NCI-H2081 (cell line): ENCODE results near the gene SLC49A3.

Experiments used
- DNase-seq, 2 experiments: peaks; one replicate each; lab custom pipeline; 2025; lab: John Stamatoyannopoulos, UW

Gene SLC49A3

DNA sequence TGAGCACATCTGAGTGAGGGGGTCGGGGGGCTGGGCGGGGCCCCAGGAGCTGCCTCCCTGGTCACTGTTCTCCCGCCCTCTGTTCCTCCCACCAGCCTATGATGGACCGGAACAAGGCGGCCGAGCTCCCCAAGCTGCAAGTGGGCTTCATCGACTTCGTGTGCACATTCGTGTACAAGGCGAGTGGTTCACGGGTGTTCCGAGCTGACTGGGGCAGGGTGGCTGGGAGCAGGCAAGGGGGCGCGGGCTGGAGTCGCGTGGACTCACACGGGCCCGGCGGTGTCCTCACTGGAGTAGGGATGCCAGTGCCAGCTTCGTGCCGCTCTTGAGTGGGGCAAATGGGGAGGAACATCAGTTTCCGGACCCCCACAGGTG, 22.5 kb downstream of the SLC49A3 start:
- no peak for DNase-seq

DNA sequence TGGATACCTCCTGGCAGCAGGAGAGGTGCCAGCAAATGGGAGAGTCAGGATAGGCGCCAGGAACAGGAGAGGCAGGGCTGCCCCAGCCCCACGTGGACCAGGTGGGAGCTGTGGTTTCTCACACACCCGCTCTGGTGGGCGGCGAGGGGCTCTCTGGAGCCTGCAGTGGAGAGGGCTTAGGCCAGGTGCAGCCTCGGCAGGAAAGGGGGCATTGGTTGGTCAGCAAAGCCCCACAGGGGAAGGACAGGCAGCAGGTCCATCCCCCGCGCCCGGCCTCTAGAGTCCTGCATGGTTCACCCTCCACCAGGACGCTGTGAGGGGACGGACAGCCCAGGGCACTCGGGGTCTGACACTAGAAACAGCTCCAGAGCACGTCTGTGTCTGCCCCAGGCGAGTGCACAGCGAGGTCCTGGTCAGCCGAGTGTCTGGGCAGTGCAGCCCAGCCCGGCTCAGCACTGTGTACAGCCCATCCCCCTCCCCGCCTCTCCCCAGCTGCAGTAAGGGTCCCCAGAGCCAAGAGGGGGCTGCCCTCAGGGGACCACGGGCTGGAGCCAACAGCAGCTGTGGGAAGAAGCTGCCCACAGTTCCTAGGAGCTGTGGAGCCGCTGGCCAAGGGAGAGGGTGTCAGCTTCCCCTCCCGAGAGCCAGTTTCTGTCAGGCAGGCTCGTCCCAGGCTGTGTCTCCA, 23.1 kb downstream of the SLC49A3 start:
- no peak for DNase-seq

DNA sequence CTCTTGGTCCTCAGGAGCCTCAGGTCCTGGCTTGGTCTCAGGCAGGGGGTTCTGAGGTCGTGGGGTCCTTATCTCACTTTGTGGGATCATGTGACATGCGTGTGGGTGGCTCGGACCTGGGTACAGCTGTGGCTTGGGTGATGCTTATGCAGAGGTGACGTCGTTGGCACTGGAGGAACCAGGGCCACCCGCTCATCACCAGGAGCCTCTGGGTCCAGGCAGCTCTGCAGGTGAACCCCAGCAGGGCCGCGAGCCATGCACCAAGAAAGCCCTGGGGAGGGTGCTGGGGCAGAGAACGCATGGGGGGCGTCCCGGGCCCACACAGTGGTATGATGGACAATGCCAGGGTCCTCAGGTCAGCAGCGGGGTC, 23.6 kb downstream of the SLC49A3 start:
- no peak for DNase-seq

- DNase-seq: no peak
Measured at GRCh38 chr4:664713-665231, 24.2 kb downstream of the SLC49A3 start.

DNA sequence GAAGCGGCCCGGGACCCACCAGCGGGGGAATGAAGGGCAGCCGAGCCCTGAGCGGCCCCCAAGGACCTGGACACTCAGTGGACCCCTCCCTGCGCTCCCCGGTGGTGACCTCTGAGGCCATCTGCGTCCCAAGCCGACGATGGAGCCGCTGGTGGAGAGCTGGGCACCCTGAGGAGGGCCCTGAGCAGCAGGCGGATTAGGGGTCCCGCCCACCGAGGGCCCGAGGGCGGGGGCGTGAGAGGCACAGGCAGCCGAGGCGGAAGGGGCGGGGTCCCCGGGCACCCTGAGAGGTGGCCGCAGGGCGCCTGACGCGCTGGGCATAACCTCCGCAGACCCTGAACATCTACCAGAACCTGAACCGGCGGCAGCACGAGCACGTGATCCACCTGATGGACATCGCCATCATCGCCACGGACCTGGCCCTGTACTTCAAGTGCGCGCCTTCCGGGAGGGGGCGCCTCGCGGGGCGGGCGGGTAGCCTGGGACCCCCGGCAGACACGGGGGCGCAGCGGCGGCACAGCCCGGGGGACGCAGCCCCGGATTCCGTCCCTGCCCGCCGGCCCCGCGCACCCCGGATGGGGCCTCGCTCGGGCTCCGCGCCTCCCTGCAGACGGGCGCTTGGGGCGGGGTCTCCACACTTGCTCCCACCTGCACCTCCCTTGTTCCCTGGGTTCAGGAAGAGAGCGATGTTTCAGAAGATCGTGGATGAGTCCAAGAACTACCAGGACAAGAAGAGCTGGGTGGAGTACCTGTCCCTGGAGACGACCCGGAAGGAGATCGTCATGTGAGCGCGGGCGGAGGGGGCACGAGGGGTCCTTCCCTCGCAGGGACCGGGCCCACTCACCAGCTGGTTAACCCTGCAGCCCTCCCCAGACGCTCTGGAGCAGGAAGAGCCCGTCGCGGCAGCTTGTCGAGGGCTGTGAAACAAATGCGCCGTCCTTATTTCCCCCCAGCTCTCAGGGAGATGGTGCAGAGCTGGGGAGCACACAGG, 25.2 kb downstream of the SLC49A3 start:
- DNase-seq: peak in 1 of 2 experiments; percentile 28

DNA sequence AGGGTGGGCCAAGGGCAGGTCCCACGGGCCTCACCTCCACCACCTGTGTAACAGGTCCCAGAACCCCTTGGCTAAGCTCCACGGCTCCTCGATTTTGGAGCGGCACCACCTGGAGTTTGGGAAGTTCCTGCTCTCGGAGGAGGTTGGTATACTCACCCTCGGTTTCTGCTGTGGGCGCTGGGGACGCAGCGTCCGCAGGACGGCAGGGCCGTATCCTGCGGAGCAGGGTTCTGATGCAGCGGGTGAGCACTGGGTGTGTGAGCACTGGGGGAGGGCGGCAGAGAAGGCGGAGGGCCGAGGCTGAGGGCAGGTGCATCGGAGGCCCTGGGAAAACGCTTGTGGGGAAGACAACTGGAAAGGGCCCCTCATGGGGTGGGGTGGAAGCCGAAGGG, 25.9 kb downstream of the SLC49A3 start:
- DNase-seq: no peak

DNA sequence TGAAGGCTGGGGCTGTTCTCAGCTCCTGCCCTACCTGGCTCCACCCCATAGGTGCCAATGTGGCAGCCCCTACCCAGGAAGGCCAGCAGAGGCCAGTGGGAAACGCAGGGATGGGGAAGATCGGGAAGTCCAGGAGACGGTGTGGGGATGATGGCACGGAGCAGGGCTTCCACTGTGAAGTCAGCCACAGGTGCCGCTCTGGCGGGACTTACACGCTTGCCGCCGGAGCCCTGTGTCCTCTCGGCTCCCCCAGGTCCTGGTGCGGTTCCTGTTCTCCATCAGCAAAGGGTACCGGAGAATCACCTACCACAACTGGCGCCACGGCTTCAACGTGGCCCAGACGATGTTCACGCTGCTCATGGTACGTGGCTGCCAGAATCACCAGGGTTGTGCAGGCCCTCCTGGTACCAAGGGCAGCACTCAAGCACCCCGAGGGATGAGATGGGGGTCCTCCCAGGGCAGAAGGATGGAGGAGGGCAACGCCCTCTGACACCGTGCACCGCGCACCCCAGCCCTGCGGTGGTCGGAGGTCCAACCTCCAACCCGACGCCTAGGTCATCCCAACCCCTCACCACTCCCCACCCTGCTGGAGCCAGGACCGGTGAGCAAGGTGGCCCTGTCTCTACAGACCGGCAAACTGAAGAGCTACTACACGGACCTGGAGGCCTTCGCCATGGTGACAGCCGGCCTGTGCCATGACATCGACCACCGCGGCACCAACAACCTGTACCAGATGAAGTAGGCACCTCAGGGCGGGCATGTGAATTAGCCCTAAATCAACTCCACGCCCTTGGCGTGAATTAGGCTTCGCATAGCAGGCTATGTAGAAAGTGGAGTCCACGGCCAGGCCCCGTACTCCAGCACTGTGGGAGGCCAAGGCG, 26.8 kb downstream of the SLC49A3 start:
- DNase-seq: no peak

DNA sequence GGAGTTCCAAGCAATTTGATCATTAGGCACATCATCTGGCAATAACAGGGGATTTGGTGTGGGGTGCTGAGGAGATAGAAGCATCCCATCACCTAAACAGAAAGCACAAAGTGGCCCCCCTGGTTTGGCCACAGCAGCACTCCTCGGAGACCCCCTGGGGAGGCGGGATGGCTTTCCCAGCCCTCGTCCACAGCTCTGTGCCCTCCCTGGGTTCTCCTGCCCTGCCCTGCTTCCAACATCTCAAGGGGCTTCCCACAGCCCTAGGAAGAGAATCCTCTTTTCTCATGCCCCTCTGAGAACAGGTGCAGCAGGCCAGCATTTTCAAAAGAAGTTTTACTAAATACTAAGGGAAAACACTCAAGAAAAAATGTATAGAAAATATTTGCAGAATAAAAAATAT, 27.7 kb downstream of the SLC49A3 start:
- no peak for DNase-seq

DNA sequence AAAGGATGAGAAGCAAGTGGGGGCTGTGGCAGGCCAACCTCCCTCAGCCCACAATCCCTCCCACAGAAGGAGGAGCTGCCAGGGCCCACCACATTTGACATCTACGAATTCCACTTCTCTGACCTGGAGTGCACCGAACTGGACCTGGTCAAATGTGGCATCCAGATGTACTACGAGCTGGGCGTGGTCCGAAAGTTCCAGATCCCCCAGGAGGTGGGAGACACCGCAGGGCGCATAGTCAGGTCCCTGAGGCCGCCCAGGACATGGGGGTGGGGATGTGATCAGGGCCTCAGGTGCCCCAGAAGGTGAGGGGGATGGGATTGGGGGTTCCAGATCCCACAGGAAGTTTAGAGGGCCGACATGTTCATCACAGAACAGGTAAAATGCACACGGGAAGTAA, 28.6 kb downstream of the SLC49A3 start:
- DNase-seq: no peak

- no peak for DNase-seq
Measured at GRCh38 chr4:659851-660250, 29.1 kb downstream of the SLC49A3 start.

- no peak for DNase-seq
Measured at GRCh38 chr4:658681-659667, 30.0 kb downstream of the SLC49A3 start.

- no peak for DNase-seq
Measured at GRCh38 chr4:657834-658667, 30.9 kb downstream of the SLC49A3 start.

DNA sequence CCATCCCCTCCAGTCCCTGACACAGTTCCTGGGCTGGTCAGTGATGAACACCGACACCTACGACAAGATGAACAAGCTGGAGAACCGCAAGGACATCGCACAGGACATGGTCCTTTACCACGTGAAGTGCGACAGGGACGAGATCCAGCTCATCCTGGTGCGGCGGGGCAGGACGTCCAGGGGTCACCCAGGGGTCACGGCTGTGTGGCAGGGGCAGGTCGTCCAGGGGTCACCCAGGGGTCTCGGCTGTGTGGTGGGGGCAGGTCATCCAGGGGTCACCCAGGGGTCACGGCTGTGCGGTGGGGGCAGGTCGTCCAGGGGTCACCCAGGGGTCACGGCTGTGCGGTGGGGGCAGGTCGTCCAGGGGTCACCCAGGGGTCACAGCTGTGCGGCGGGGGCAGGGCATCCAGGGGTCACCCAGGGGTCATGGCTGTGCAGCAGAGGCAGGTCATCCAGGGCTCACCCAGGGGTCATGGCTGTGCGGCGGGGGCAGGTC, 31.6 kb downstream of the SLC49A3 start:
- DNase-seq: no peak

DNA sequence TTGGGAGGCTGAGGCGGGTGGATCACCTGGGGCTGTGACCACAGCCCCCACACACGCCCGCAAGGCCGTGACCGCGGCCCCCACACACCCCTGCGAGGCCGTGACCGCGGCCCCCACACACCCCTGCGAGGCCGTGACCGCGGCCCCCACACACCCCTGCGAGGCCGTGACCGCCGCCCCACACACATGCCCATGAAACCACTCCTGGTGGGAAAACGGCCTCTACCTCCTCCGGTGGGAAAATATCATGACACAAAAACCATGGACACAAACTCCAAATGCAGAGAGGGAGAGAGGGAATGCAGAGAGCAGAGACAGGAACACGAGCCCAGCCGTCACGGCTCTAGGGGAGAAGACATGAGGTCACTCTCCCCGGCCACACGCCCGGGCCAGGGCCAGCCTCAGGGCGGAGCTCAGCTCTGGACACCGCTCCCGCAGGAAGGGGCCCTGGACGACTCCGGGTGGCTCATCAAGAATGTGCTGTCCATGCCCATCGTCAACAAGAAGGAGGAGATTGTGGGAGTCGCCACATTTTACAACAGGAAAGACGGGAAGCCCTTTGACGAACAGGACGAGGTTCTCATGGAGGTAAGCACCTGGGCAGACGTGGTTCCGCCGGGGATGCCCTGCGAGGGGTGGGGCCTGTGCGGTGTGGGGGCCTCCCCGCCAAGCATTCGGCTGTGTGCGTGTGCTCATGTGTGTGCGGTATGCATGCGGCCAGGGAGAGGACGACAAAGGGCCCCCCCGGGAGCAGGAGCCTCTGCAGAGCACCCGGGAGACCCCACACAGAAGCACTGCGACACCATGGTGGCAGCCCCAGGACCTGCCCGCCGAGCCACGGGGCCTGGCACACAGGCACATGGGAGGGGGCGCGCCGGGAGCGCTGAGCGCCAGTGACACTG, 32.3 kb downstream of the SLC49A3 start:
- no peak for DNase-seq

DNA sequence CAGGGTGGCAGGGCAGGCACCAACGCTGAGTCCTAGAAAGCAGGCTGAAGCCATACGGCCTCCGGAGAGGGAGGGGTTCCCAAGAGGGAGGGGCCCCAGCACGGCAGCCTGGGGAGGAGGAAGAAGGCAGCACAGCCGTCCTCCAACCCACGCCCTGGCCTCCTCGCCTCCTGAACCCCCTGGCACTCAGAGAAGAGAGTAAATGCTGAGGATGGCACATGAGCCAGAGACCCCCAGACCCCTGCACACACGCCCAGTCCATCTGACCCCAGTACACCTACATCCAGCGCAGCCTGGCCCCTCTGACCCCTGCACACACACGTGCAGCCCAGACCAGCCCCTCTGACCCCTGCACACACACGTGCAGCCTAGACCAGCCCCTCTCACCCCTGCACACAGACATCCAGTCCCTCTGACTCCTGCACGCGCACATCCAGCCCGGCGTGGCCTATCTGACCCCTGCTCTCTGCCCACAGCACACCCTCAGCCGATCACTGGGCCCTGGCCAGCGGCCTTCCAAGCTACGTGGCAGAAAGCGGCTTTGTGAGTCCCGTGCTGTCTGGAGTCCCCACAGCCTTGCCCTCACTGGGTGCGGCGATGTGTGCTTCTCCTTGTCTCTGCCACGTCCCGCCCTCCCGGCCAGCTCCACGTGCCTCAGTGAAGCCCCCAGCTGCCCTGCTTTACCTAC, 33.3 kb downstream of the SLC49A3 start:
- no peak for DNase-seq

DNA sequence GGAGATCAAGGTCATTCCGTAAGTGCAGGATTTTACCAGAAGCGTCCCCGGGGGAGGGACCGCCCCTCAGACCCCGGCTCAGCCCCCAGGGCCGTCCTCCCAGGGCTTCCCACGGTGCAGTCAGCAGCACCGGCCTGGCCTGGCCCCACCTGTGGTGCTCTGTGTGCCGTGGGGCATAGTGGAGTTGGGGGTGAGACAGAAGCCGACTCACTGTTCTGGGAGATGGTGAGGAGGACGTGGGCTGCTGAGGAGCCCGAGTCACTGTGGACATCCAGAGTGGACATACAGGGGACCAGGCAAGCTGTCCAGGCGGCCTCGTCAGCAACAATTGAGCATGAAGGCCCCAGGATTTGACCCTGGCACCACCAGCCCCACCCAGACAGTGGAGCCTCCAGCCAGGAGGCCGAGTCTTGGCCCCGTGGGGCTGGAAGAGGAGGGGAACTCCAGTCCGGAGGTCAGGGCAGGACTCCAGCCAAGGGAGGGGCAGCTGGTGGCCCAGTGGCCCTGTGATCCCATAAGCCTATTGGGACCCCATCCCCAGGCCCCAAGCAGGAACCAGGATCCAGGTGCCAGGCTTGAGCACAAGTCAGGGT, 34.0 kb downstream of the SLC49A3 start:
- DNase-seq: no peak

GRCh38 chr4:654503-654845, 34.5 kb downstream of the SLC49A3 start:
- no peak for DNase-seq
